ENCODE data around the gene HLTF.

HLTF gene

DNA sequence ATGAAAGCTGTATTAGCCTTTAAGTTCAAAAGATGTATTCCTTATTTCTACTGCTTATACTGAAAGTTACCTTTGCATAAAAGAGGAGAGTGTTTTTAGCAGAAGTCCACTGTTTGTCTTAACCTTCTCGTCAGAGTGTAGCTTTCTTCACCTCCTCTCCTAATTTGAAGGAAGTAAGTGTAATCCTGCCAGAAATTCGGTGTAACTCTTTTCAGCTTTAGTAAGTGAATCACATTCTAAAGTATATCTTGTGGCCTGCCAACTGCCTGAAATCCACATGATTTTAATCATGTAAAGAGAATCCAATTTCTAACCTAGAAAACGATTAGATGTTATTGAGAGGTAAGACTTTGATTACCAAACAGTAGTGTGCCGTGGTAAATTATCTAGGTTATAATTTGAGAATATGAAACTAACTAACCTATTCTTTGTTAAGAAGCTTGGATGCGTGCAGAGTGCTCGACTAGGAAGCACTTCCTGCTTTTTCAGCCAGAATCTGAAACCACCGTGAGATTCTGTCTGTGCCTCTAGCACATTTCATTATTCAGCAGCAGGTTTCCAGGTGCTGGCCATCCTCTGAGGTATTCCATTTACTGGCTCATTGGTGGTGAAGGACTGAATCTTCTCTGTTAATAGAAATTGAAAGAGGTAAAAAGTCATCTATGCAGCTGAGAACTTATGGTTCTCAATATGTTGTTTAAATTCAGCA, 87.5 kb downstream of the HLTF start:
- Histone ChIP-seq H3K9me2 (replicated peaks; ENCODE audit: insufficient read depth, low read length) (no peaks in the 10 kb centered on the region), H2AFZ (ENCODE audit: low read length) (no peak overlapping the region), H3K4me2 (ENCODE audit: low read depth, low read length) (peak overlapping the region; percentile 38; the same call in 1 of the 2 replicates), H3K9me3 (replicated peaks; ENCODE audit: insufficient read depth, low read length) (no peaks in the 10 kb centered on the region), H3K9ac (ENCODE audit: low read length) (peak overlapping the region; percentile 39), H3K4me3 (ENCODE audit: low read length) (peak overlapping the region; percentile 7; the same call in 1 of the 2 replicates), H3F3A (ENCODE audit: insufficient read depth, low read length) (peaks cover 40% of the 10 kb centered on the region), H3K79me2 (ENCODE audit: low read length) (peaks cover 38% of the 10 kb centered on the region), H3K36me3 (replicated peaks; ENCODE audit: insufficient read depth, low read length) (peaks cover 4% of the 10 kb centered on the region; the same call in 1 of the 2 replicates), H4K20me1 (ENCODE audit: insufficient read depth, low read length) (no peaks in the 10 kb centered on the region), H3K27ac (ENCODE audit: low read length) (peak overlapping the region; percentile 94), H3K27me3 (replicated peaks; ENCODE audit: insufficient read depth, low read length) (no peaks in the 10 kb centered on the region), H3K4me1 (ENCODE audit: low read length) (peaks cover 51% of the 10 kb centered on the region)
- TF ChIP-seq EZH2phosphoT487 (IDR thresholded peaks at IDR 0.05; ENCODE audit: low read length) (no peak), EZH2 (optimal IDR thresholded peaks at IDR 0.05; ENCODE audit: low read depth, low read length) (no peak)
- TF ChIP-seq, protein P1, sequence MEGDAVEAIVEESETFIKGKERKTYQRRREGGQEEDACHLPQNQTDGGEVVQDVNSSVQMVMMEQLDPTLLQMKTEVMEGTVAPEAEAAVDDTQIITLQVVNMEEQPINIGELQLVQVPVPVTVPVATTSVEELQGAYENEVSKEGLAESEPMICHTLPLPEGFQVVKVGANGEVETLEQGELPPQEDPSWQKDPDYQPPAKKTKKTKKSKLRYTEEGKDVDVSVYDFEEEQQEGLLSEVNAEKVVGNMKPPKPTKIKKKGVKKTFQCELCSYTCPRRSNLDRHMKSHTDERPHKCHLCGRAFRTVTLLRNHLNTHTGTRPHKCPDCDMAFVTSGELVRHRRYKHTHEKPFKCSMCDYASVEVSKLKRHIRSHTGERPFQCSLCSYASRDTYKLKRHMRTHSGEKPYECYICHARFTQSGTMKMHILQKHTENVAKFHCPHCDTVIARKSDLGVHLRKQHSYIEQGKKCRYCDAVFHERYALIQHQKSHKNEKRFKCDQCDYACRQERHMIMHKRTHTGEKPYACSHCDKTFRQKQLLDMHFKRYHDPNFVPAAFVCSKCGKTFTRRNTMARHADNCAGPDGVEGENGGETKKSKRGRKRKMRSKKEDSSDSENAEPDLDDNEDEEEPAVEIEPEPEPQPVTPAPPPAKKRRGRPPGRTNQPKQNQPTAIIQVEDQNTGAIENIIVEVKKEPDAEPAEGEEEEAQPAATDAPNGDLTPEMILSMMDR (IDR thresholded peaks at IDR 0.05; ENCODE audit: low read length): no peak
- peak; percentile 75 for DNase-seq

DNA sequence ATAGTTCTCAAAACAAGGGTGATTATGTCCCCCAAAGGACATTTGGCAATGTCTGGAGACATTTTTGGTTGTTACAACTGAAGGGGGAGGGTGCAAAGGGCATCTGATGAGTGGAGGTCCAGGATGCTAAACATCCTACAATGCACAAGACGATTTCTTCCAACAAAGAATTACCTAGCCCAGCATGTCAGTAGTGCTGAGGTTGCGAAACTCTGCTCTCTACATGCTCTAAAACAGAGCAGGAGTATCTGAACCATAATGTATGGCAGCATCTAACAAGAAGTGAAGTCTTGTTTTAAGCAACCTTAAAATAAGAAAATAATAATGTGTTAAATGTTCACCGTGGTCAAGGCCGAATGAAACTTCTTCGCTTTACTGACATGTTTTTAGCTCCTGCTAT, 88.0 kb downstream of the HLTF start:
- Histone ChIP-seq H2AFZ (ENCODE audit: low read length) (no peak overlapping the region), H3K4me2 (ENCODE audit: low read depth, low read length) (peak overlapping the region; percentile 38; the same call in 1 of the 2 replicates), H3K27ac (ENCODE audit: low read length) (peak overlapping the region; percentile 94), H3K27me3 (replicated peaks; ENCODE audit: insufficient read depth, low read length) (no peaks in the 10 kb centered on the region), H3K9me3 (replicated peaks; ENCODE audit: insufficient read depth, low read length) (no peaks in the 10 kb centered on the region), H3K9me2 (replicated peaks; ENCODE audit: insufficient read depth, low read length) (no peaks in the 10 kb centered on the region), H3F3A (ENCODE audit: insufficient read depth, low read length) (peaks cover 34% of the 10 kb centered on the region), H3K9ac (ENCODE audit: low read length) (peak overlapping the region; percentile 39), H3K4me1 (ENCODE audit: low read length) (peaks cover 45% of the 10 kb centered on the region), H3K79me2 (ENCODE audit: low read length) (peaks cover 44% of the 10 kb centered on the region), H4K20me1 (ENCODE audit: insufficient read depth, low read length) (no peaks in the 10 kb centered on the region), H3K36me3 (replicated peaks; ENCODE audit: insufficient read depth, low read length) (peaks cover 4% of the 10 kb centered on the region; the same call in 1 of the 2 replicates), H3K4me3 (ENCODE audit: low read length) (peak overlapping the region; percentile 7; the same call in 1 of the 2 replicates)
- TF ChIP-seq, protein P1 (IDR thresholded peaks at IDR 0.05; ENCODE audit: low read length): no peak
- TF ChIP-seq EZH2 (optimal IDR thresholded peaks at IDR 0.05; ENCODE audit: low read depth, low read length) (no peak), EZH2phosphoT487 (IDR thresholded peaks at IDR 0.05; ENCODE audit: low read length) (no peak)
- peak; percentile 54 for DNase-seq

DNA sequence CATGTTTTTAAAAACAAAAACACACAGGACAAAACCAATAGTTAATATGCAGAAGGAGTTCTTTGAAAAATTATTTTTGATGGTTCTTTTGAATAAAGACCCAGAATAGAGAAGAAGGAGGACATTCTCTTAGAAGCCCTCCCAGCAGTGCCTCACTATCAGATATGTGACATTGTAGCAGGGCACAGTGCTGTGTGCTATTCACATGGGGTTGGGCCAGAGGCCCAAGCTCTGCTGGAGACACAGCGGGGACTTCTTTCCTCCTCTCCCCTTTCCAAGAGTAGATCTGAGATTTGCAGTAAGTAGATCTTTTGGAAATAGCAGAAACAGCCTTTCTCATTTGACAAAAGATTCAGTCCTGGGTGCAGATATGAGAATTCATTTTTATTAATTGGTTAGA, 88.7 kb downstream of the HLTF start:
- H3K9ac ChIP-seq (ENCODE audit: low read length): no peak overlapping the region
- H3K27me3 ChIP-seq (replicated peaks; ENCODE audit: insufficient read depth, low read length): no peaks in the 10 kb centered on the region
- H3F3A ChIP-seq (ENCODE audit: insufficient read depth, low read length): peaks cover 33% of the 10 kb centered on the region
- DNase-seq: no peak
- H3K4me1 ChIP-seq (ENCODE audit: low read length): peaks cover 48% of the 10 kb centered on the region
- peaks cover 50% of the 10 kb centered on the region for H3K79me2 ChIP-seq (ENCODE audit: low read length)
- H3K4me3 ChIP-seq (ENCODE audit: low read length): no peak overlapping the region
- TF ChIP-seq EZH2 (optimal IDR thresholded peaks at IDR 0.05; ENCODE audit: low read depth, low read length) (no peak), EZH2phosphoT487 (IDR thresholded peaks at IDR 0.05; ENCODE audit: low read length) (no peak)
- TF ChIP-seq, protein P1 (IDR thresholded peaks at IDR 0.05; ENCODE audit: low read length): no peak
- no peaks in the 10 kb centered on the region for H4K20me1 ChIP-seq (ENCODE audit: insufficient read depth, low read length)
- peak overlapping the region; percentile 94; the same call in 1 of the 2 replicates for H3K27ac ChIP-seq (ENCODE audit: low read length)
- H3K9me2 ChIP-seq (replicated peaks; ENCODE audit: insufficient read depth, low read length): no peaks in the 10 kb centered on the region
- no peaks in the 10 kb centered on the region for H3K9me3 ChIP-seq (replicated peaks; ENCODE audit: insufficient read depth, low read length)
- peaks cover 4% of the 10 kb centered on the region; the same call in 1 of the 2 replicates for H3K36me3 ChIP-seq (replicated peaks; ENCODE audit: insufficient read depth, low read length)
- no peak overlapping the region for H2AFZ ChIP-seq (ENCODE audit: low read length)
- H3K4me2 ChIP-seq (ENCODE audit: low read depth, low read length): no peak overlapping the region
